NB4 (cell line): ENCODE results near the gene FRAS1.
"Not testable (repeated sequence)": the region's sequence is repeated elsewhere in the genome, so short reads cannot be mapped to it uniquely, and the experiment has no call there.

Source experiments
- DNase-seq: peaks from one replicate; pipeline ENCODE4 v3.0.0; 2010; ENCODE audit warnings: low read depth
- H3K4me3 ChIP-seq: one replicate; pipeline ENCODE4 v1.5.1; 2011; ENCODE audit warnings: mild to moderate bottlenecking, low read depth, low read length, moderate library complexity
- MAX ChIP-seq: IDR thresholded peaks from 2 replicates; pipeline ENCODE4 v1.6.1; 2011; ENCODE audit warnings: low read depth, low read length
- MYC ChIP-seq: IDR thresholded peaks from 2 replicates; pipeline ENCODE4 v1.6.1; 2011; ENCODE audit warnings: low read depth, low read length
- POLR2A ChIP-seq: IDR thresholded peaks from 2 replicates; pipeline ENCODE4 v1.6.1; 2011; ENCODE audit warnings: mild to moderate bottlenecking; ENCODE audit not compliant: insufficient read length; ENCODE audit errors: extremely low read depth
- TF ChIP-seq, protein P1 (sequence below): IDR thresholded peaks from one replicate; pipeline ENCODE4 v1.5.1; 2012; ENCODE audit warnings: low read depth, low read length

FRAS1 gene

GRCh38 chr4:78325271-78326157 is 268.4 kb downstream of the FRAS1 start:
- no peak for TF ChIP-seq MYC
- TF ChIP-seq MAX, result no peak
- TF ChIP-seq, protein P1, sequence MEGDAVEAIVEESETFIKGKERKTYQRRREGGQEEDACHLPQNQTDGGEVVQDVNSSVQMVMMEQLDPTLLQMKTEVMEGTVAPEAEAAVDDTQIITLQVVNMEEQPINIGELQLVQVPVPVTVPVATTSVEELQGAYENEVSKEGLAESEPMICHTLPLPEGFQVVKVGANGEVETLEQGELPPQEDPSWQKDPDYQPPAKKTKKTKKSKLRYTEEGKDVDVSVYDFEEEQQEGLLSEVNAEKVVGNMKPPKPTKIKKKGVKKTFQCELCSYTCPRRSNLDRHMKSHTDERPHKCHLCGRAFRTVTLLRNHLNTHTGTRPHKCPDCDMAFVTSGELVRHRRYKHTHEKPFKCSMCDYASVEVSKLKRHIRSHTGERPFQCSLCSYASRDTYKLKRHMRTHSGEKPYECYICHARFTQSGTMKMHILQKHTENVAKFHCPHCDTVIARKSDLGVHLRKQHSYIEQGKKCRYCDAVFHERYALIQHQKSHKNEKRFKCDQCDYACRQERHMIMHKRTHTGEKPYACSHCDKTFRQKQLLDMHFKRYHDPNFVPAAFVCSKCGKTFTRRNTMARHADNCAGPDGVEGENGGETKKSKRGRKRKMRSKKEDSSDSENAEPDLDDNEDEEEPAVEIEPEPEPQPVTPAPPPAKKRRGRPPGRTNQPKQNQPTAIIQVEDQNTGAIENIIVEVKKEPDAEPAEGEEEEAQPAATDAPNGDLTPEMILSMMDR, result no peak
- no peak for TF ChIP-seq POLR2A
- DNase-seq, result no peak
- no peak overlapping the region for H3K4me3 ChIP-seq

DNA sequence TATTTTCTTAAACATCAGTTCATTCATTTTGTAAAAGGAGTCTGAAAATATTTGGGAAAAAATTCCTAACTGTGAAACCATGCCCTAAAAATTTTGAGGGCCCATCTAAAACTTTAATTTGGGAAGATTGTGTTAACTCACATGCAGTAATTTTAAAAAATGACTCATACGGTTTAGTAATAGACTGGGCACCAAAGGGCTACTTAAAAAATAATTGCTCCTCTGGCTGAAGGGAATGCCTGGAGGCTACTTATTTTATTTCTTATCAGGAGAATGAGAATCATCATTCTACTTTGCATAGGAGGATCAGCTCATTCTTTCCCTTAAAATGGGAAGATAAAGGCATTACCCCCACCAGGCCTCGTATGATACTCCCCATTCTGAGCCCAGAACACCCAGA is 271.5 kb downstream of the FRAS1 start:
- DNase-seq, result not testable (repeated sequence)

GRCh38 chr4:78331186-78331585 is 274.1 kb downstream of the FRAS1 start:
- H3K4me3 ChIP-seq, result no peak overlapping the region
- DNase-seq, result no peak
- TF ChIP-seq, protein P1, result no peak
- TF ChIP-seq POLR2A (no peak), MAX (no peak), MYC (no peak)

More for the DNA sequence above, 271.5 kb downstream of the FRAS1 start:
- H3K4me3 ChIP-seq, result not testable (repeated sequence)

- H3K4me3 ChIP-seq, result no peak overlapping the region
- TF ChIP-seq MAX (no peak), POLR2A (no peak), MYC (no peak)
- TF ChIP-seq, protein P1, result no peak
- no peak for DNase-seq
Measured at GRCh38 chr4:78331965-78332364, 274.8 kb downstream of the FRAS1 start.

GRCh38 chr4:78332976-78333375 is 275.9 kb downstream of the FRAS1 start:
- no peak for TF ChIP-seq MYC
- TF ChIP-seq, protein P1, result no peak
- no peak for TF ChIP-seq POLR2A
- no peak for TF ChIP-seq MAX
- no peak overlapping the region for H3K4me3 ChIP-seq
- DNase-seq, result no peak

- TF ChIP-seq POLR2A (no peak), MAX (no peak), MYC (no peak)
- TF ChIP-seq, protein P1, result no peak
- DNase-seq, result no peak
- no peak overlapping the region for H3K4me3 ChIP-seq
Measured at GRCh38 chr4:78336093-78336943, 279.2 kb downstream of the FRAS1 start.
